HFF-Myc (cell line): ENCODE results near the gene CKMT1B.
"Not testable (repeated sequence)": the region's sequence is repeated elsewhere in the genome, so short reads cannot be mapped to it uniquely, and the experiment has no call there.

Experiments
- DNase-seq: peaks from one replicate; pipeline ENCODE4 v3.0.0-alpha.2; 2011; ENCODE audit warnings: low read depth; ENCODE audit errors: extremely low read depth
- H3K4me3 ChIP-seq: replicated peaks from 2 replicates; pipeline ENCODE4 v1.5.1; 2011; ENCODE audit warnings: low read depth, mild to moderate bottlenecking, control low read depth, low read length
- CTCF ChIP-seq: IDR thresholded peaks from 2 replicates; pipeline ENCODE4 v1.5.1; 2012; ENCODE audit warnings: mild to moderate bottlenecking, low read depth, low read length, control low read depth; ENCODE audit errors: missing control alignments

The CKMT1B gene

GRCh38 chr15:43593328-43594190, at the start of gene CKMT1B:
CKMT1B (plus strand) TSS chr15:43594027; CDS start chr15:43594219, 192 bp downstream.
- not testable (repeated sequence) for DNase-seq

GRCh38 chr15:43544266-43544665, 49.6 kb upstream of the CKMT1B start:
- DNase-seq = no peak
- no peak overlapping the region for H3K4me3 ChIP-seq
- TF ChIP-seq CTCF = no peak

More at GRCh38 chr15:43593328-43594190, at the start of gene CKMT1B:
- not testable (repeated sequence) for H3K4me3 ChIP-seq

- no peak for TF ChIP-seq CTCF
- DNase-seq = no peak
- no peak overlapping the region for H3K4me3 ChIP-seq
Observed at GRCh38 chr15:43545426-43545825, 48.4 kb upstream of the CKMT1B start.

- DNase-seq = no peak
- TF ChIP-seq CTCF = no peak
- no peak overlapping the region for H3K4me3 ChIP-seq
Observed at GRCh38 chr15:43547539-43547938, 46.3 kb upstream of the CKMT1B start.

GRCh38 chr15:43550527-43551363, 43.1 kb upstream of the CKMT1B start:
- H3K4me3 ChIP-seq = no peak overlapping the region
- DNase-seq = no peak
- no peak for TF ChIP-seq CTCF

- no peak overlapping the region for H3K4me3 ChIP-seq
- TF ChIP-seq CTCF = no peak
- DNase-seq = no peak
Observed at GRCh38 chr15:43552256-43552655, 41.6 kb upstream of the CKMT1B start.

- H3K4me3 ChIP-seq = no peak overlapping the region
- TF ChIP-seq CTCF = no peak
- no peak for DNase-seq
Observed at GRCh38 chr15:43552986-43553385, 40.8 kb upstream of the CKMT1B start.

GRCh38 chr15:43562753-43563152, 31.1 kb upstream of the CKMT1B start:
- H3K4me3 ChIP-seq, DNase-seq: not testable (repeated sequence)

- DNase-seq = not testable (repeated sequence)
Observed at GRCh38 chr15:43563793-43564192, 30.0 kb upstream of the CKMT1B start.

GRCh38 chr15:43566615-43567014, 27.2 kb upstream of the CKMT1B start:
- not testable (repeated sequence) for DNase-seq, H3K4me3 ChIP-seq

More at GRCh38 chr15:43563793-43564192, 30.0 kb upstream of the CKMT1B start:
- H3K4me3 ChIP-seq = not testable (repeated sequence)
